Measurements from ENCODE around the gene PRR36.

The PRR36 gene

GRCh38 chr19:7842661-7843294 is 31.4 kb downstream of the PRR36 start:
- no peak for DNase-seq

DNA sequence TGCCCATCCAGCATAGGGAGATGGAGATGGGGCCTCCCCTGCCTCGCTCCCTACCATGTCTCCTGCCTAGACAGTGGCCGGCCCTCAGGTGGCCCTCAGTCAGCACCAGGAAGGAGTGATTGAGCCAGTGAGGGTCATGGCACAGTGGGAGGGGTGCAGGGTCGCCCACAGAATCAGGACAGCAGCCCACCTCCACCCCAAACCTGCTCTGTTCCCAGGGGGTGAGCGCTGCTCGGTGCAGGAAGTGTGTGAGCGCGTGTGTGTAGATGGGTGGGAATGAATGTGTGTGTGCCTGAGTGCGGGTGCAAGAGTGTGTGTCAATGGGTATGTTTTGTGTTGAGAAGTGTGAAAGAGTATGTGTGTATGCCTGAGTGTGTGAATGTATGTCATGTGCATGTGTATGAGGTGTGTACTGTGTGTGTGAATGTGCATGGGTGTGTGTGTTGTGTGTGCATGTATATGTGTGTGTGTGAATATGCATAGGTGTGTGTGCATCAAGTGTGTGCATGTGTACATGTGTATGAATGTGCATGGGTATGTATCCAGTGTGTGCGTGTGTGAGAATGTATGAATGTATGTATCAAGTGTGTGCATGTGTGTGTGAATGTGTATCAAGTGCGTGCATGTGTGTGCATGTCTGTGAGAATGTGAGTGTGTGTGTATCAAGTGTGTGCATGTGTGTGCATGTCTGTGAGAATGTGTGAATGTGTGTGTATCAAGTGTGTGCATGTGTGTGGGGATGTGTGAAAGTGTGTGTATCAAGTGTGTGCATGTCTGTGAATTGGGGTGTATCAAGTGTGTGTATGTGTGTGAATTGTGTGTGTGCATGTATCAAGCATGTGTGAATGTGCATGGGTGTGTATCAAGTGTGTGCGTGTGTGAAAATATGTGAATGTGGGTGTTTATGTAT is 32.2 kb downstream of the PRR36 start:
- no peak for DNase-seq

GRCh38 chr19:7840629-7841028 is 33.6 kb downstream of the PRR36 start:
- DNase-seq: no peak

DNA sequence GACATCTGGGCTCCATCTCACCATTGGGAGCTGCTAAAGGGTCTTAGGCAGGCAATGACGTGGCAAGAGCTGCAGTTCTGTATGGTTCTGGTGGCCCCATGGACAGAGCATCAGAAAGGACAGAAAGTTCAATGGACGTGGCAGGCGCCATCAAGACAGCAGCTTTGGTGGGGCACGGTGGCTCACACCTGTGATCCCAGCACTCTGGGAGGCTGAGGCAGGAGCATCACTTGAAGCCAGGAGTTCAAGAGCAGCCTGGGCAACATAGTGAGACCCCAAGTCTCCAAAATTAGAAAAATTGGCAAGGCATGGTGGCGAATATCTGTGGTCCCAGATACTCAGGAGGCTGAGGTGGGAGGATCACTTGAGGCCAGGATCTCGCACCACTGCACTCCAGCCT is 34.7 kb downstream of the PRR36 start:
- no peak for DNase-seq

GRCh38 chr19:7833225-7834099 is 40.7 kb downstream of the PRR36 start:
- no peak for DNase-seq

DNA sequence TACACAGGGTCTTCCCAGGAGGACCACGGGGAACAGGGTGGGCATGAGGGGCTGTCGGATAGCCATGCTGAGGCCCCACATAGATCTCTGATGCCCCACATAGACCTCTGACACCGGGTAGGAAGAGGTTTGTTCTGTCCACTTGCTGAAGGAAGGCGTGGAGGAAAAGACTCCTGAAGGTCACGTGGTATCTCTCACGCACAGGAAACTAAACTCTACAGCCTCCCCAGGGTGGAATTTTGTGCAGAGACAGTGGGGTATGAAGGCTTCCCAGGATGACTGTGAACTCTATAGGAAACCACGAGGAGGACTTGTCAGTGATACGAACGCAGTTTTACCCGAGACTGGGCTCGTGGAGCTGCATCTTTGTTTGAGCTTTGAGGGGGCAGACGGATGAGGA is 41.4 kb downstream of the PRR36 start:
- DNase-seq: no peak

GRCh38 chr19:7832009-7832408 is 42.2 kb downstream of the PRR36 start:
- DNase-seq: no peak

DNA sequence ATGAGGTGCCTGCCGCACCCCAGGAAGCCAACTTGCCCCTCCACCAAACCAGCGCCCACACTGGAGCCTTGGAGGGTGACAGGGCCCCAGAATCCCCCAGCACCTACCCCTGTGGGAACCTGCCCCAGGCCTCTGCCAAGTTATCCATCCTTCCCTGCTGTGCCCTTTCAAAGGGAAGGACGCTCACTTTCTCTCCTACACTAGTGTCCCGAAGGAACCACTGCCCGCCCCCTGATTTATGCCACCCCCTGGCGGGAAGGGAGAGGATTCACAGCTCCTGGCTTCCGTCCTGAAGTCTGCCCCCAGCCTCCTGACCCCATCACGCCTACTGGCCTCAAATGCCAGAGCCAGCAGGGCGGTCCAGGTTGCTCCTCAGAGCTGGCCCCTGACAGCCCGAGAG is 42.7 kb downstream of the PRR36 start:
- no peak for DNase-seq

GRCh38 chr19:7830823-7831222 is 43.4 kb downstream of the PRR36 start:
- DNase-seq: no peak

DNA sequence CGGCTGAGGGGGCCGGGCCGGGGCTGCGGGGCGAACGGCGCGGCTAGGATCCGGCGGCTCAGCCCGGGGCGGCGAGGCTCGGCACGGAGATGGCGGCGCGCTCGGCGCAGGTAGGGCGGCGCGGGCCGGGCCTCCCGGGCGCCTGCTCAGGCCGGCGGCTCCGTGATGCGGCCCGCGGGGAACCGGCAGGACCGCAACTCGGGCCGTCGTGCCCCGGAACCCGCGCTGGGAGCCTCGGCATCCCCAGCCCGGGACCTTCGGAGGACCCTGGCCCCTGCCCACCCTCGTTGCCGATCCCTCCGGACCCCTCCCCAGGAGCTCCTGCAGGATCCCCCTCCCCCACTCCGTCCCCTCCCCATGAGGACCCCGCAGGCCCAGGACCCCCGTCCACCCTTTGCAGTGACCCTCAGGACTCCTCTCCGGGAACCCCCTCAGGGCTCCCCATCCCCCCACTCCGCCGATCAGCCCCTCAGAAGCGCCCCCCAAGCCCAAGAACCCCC is 43.9 kb downstream of the PRR36 start:
- DNase-seq: no peak

- DNase-seq: peak; percentile 99
These were observed 44.5 kb downstream of the PRR36 start, which contains the start of gene EVI5L for GRCh38 chr19:7829561-7830271. TSS of gene EVI5L (plus strand) at chr19:7830218. CDS start at chr19:7846543, 16,325 bp downstream.

- no peak for DNase-seq
These were observed 45.0 kb downstream of the PRR36 start for GRCh38 chr19:7829166-7829520.

DNA sequence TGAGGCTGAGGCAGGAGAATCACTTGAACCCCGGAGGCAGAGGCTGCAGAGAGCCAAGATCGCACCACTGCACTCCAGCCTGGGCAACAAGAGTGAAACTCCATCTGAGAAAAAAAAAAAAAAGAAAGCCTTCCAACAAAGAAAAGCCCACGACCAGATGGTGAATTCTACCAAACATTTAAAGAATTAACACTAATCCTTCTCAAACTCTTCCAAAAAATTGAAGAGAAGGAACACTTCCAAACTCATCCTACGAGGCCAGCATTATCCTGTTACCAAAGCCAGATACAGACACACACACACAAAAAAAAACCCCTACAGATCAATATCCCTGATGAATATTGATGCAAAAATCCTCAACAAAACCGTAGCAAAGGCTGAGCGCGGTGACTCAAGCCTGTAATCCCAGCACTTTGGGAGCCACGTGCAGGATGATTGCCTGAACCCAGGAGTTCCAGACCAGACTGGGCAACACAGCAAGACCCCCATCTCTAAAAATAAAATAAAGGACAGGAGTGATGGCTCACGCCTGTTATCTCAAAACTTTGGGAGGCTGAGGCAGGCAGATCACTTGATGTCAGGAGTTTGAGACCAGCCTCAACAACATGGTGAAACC is 50.4 kb downstream of the PRR36 start:
- no peak for DNase-seq

DNA sequence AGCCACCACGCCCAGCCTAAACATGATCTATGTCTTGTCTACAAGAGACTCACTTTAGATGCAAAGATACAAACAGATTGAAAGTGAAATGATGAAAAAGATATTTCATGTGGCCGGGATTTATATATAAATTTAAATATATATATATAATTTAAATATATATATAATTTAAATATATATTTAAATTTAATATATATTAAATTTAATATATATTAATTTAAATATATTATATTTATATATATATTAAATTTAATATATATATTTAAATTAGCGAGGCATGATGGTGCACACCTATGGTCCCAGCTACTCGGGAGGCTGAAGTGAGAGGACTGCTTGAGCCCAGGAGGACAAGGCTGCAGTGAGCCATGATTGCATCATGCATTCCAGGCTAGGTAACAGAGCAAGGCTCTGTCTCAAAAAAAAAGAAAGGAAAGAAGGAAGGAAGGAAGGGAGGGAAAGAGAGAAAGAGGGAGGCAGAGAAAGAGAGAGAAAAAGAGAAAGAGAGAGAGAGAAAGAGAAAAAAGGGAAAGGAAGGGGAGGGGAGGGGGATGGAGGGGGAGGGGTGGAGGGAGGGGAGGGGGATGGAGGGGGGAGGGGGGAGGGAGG is 51.2 kb downstream of the PRR36 start:
- no peak for DNase-seq

DNA sequence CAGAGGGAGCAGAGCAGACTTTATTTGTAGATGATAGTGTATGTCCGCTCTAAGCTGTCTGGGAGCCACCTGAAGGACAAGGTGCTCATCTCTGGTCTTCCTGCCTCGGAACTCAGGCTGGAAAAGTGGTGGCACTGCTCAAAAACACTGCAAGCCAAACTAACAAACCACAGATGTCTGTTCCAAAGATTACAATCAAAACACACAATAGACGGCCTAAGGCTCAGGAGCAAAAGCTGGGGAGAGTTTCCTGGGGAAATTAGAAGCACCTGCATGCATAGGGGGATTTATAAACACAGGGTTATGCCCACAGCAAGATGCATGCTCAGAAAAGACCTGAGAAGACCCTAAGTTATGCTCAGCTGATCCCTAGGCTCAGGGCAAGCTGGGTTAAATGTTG is 53.6 kb downstream of the PRR36 start:
- DNase-seq: no peak

DNA sequence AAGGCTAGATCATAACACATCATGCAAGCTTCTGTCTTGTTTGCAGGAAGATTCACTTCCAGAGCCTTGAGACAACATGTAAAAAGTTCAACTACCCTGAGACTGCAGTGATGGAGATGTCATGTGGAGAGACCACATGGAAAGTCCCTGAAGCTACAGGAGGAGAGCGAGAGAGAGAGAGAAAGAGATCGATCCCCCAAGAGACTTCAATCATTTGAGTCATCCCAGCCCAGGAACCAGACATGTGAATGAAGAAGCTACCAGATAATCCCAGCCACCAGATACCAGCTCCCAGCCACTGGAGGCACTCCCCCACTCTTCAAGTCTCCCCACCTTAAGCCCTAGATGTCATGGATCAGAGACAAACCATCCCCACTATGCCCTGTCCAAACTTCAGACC is 54.9 kb downstream of the PRR36 start:
- no peak for DNase-seq

- no peak for DNase-seq
These were observed 55.4 kb downstream of the PRR36 start for GRCh38 chr19:7818806-7819205.

All from DMS53 (cell line).